ENCODE data around the gene KIAA0319L.

- TF ChIP-seq, protein P1, sequence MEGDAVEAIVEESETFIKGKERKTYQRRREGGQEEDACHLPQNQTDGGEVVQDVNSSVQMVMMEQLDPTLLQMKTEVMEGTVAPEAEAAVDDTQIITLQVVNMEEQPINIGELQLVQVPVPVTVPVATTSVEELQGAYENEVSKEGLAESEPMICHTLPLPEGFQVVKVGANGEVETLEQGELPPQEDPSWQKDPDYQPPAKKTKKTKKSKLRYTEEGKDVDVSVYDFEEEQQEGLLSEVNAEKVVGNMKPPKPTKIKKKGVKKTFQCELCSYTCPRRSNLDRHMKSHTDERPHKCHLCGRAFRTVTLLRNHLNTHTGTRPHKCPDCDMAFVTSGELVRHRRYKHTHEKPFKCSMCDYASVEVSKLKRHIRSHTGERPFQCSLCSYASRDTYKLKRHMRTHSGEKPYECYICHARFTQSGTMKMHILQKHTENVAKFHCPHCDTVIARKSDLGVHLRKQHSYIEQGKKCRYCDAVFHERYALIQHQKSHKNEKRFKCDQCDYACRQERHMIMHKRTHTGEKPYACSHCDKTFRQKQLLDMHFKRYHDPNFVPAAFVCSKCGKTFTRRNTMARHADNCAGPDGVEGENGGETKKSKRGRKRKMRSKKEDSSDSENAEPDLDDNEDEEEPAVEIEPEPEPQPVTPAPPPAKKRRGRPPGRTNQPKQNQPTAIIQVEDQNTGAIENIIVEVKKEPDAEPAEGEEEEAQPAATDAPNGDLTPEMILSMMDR (conservative IDR thresholded peaks at IDR 0.05; ENCODE audit: low read depth, low read length), result no peak
- TF ChIP-seq EZH2phosphoT487 (IDR thresholded peaks at IDR 0.05; ENCODE audit: borderline replicate concordance, low read length), result no peak
- no peak for TF ChIP-seq EZH2 (IDR thresholded peaks at IDR 0.05; ENCODE audit: low read length, unreplicated experiment)
Observed at GRCh38 chr1:35463232-35463631, 94.0 kb downstream of the KIAA0319L start.

Measured in PC-3 (cell line).